Astrocyte of the hippocampus (primary cell): ENCODE data around the gene PNCK.
"Not testable (repeated sequence)": the region's sequence is repeated elsewhere in the genome, so short reads cannot be mapped to it uniquely, and the experiment has no call there.

Source experiments
- DNase-seq: peaks from one replicate; pipeline ENCODE4 v3.0.0; 2011; ENCODE audit warnings: low read depth, low spot score

The PNCK gene

GRCh38 chrX:153673428-153674218 is at the start of gene PNCK:
Gene PNCK (minus strand): TSS chrX:153673813. CDS start chrX:153673076, 737 bp downstream.
- DNase-seq = no peak

DNA sequence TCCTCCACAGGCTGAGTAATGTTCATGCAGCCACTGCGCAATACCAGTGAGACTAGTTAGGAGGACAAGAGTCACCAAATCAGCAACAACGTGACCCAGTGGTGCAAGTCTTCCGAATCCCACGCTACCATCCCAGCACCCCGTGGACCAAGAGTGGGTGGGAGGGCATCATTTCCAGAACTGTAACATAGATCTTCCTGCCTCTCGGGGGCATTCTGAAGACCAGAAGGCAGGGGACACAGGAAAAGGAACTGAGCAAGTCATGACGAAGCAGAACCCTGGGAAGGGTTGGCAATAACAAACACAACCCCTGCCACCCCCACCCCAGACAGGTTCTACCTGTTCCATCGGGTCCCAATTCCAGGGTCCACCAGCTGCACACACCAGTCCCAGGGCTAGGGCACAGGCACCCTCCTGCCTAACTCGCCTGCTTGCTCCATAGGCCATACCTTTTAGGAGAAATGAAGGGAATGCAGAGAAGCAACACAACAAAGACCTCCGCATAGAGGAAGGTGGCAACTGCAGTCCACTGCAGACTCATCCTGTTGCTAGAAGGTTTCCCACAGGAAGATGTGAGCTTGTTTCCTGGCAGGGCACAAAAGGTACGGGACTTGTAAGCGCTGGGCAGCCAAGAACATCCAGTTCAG is 49.2 kb upstream of the PNCK start:
- no peak for DNase-seq

GRCh38 chrX:153719701-153720100 is 46.1 kb upstream of the PNCK start:
- no peak for DNase-seq

GRCh38 chrX:153719238-153719637 is 45.6 kb upstream of the PNCK start:
- no peak for DNase-seq

DNA sequence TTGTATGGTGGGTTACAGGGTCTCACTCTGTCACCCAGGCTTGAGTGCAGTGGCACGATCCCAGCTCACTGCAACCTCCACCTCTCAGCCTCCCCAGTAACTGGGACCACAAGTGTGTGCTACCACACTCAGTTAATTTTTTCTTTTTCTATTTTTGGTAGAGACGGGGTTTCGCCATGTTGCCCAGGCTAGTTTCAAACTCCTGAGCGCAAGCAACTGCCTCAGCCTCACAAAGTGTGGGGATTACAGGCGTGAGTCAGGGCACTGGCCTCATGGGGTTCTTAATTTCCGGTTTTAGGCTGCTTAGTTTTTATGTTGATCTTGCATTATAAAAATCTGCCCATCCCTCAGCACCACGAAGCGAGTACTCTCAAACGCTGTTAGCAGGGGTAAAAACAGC is 43.8 kb upstream of the PNCK start:
- DNase-seq = no peak

GRCh38 chrX:153714256-153714655 is 40.6 kb upstream of the PNCK start:
- no peak for DNase-seq

GRCh38 chrX:153709726-153710674 is 36.4 kb upstream of the PNCK start:
- DNase-seq = no peak

- DNase-seq = peak; percentile 87
Observed at GRCh38 chrX:153708415-153708814, 34.8 kb upstream of the PNCK start.

DNA sequence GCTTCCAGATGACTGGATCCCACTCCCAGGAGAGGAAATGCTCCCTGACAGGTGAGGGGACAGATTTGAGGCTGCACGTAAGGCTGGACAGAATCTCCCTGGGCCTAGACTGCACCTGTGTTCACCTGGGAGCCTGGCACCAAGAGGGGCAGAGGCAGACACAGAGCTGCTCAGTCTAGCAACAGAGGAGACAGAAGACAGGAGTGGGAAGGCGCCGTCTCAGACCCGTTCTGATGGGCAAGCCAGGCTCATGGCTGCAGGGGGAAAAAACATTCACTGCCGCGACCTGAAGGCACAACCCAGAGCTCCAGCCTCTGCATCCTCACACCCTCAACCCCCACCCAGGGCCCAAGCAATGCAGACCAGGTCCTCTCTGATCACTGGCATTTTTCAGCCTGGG is 33.8 kb upstream of the PNCK start:
- DNase-seq = no peak

- DNase-seq = no peak
Observed at GRCh38 chrX:153706799-153707198, 33.2 kb upstream of the PNCK start.

DNA sequence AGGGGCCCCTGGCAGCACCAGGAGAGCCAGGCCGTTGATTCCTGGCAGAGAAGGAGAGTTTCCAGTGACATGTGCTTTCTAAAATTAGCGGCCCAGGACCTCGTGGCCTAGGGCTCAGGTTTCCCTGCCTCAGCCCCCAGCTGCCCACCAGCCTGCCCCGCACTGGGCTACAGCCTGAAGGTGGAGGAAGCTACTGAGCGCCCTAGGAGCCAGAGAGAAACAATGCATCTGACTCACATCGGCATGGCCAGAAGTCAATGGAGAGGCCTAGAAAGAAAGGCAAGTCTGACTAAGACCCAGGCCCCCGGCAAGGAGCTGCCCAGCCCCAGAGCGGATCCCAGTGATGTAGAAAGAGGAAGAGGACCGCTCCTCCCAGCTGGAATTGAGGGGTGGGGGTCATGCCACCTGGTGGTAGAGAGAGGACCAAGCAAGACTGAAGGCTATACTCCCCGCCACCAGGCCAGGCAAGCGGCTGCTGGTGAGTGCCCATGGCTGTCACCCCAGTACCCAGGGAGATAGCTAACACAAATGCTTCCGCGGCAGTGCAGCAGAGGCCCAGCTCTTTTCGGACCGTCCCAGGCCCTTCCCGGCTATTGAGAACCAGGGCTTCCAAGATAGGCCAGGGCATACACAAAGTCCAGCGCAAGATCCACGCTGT is 31.9 kb upstream of the PNCK start:
- DNase-seq = peak; percentile 58

- DNase-seq = not testable (repeated sequence)
Observed at GRCh38 chrX:153704631-153705402, 31.2 kb upstream of the PNCK start.

DNA sequence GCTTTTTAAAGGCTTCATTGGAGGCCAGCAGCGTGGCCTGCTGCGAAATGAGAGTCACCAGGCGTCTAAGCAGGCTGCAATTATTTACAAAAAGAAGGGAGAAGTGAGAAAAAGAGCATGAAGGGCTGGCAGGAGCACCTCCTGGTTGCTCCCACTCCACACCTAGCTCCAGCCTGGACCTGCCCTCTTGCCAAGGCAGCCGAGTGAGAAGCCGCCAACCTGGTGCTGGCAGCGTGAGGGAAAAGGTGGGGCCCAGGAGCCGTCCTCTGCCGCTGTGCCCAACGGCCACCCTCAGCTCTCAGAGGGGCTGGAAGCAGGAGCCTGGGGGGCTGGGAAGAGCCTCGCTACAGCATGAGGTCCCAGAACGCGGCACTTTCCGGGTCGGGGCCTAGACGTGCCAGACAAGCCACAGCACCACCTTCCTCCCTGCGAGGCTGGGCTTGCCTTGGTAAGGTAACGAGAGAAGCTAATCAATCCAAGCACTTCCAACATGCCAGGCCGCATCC is 30.5 kb upstream of the PNCK start:
- DNase-seq = no peak

- DNase-seq = peak; percentile 81
Observed at GRCh38 chrX:153703036-153703370, 29.4 kb upstream of the PNCK start.

GRCh38 chrX:153702336-153703035 is 28.9 kb upstream of the PNCK start:
- no peak for DNase-seq

GRCh38 chrX:153701706-153702105 is 28.1 kb upstream of the PNCK start:
- DNase-seq = no peak

DNA sequence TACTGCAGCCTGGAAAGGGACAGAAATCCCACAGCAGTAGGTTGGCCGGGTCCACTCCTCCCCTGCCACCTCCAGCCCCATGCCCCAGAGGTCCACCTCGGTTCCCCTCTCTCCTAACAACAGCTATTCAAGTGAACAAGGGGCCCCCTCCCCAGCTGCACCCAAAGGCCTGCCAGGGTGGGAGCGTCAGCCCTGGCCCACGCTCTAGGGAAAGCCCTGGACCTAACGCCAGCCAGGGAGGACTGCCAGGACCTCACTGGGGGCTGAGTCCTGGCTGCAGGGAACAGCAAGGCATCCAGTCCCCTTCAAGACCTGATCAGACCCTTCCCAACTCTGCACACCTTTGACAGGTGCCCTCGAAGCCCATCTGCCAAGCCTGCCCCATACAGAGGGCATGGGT is 27.4 kb upstream of the PNCK start:
- DNase-seq = no peak

DNA sequence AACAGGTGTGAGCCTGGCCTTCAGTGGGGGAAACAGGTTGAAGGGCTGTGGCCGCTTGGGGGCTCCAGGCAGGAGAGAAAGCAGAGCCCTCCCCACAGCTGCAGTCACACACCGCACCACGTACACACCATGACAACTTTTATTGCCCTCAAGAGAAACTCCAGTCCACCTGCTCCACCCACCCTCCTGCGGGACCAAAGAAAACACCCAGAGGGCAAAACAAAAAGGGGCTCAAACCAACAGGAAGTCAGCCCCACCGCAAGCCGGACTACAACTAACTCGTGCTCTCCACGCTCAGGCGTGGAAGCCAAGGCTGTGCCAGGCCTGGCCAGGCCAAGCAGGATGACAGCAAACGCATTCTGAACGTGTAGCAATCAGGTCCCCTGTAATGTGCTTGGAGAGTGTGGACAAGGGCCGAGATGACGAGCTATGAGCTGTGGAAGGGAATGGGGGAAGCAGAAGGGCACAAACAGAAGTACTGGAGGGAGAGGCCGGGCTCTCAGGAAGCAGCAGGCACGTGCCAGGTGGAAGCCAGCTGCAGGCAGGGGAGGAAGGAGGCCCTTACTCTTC is 26.8 kb upstream of the PNCK start:
- no peak for DNase-seq

GRCh38 chrX:153699784-153700371 is 26.3 kb upstream of the PNCK start:
- not testable (repeated sequence) for DNase-seq
